ENCODE data around the gene TTC29. TPM values are rescaled to one million over a fixed set of nuclear protein-coding genes. Genes with fewer than 3 reads are reported as not detected.
A peak's percentile ranks its signal among the peaks of the same experiment; 100 is the strongest.
"Not testable (repeated sequence)": the region's sequence is repeated elsewhere in the genome, so short reads cannot be mapped to it uniquely, and the experiment has no call there.

The TTC29 gene
- total RNA-seq, 2 donors from 2014 or later: not detected

DNA sequence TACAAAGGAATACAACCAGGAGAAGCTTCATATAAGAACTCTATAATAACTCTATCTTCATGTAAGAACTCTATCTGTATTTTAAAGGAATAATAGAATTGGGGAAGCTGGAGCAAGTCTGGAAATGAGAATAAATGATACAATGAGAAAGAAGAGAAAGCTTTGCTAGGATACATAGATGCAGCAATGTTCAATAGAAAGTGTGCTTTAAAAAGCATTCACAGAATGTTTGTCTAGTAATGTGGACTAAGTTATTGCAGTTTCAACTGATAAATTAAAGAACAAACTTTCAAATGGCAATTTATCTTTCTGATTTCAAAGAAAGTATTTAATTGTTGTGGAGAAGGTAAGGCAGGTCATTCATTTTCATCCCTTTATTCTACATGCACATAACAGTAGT, 104.9 kb downstream of the TTC29 start:
- Mint-ChIP-seq H3K27ac (no peak overlapping the region), H3K36me3 (no peaks in the 10 kb centered on the region), H3K27me3 (peaks cover 0 to 3% of the 10 kb centered on the region in 2 donors), H3K4me3 (no peak overlapping the region), H3K4me1 (ENCODE audit: low read depth in 2 of 2) (no peaks in the 10 kb centered on the region), H3K9me3 (peaks cover under 1% of the 10 kb centered on the region)
- DNase-seq (ENCODE audit: low spot score): no peak
- no peak for ATAC-seq

GRCh38 chr4:146835096-146835495, 110.6 kb downstream of the TTC29 start:
- Mint-ChIP-seq H3K27me3 (no peaks in the 10 kb centered on the region), H3K27ac (no peak overlapping the region), H3K4me3 (no peak overlapping the region), H3K9me3 (no peaks in the 10 kb centered on the region), H3K4me1 (ENCODE audit: low read depth in 2 of 2) (no peaks in the 10 kb centered on the region), H3K36me3 (no peaks in the 10 kb centered on the region)
- DNase-seq (ENCODE audit: low spot score): no peak
- ATAC-seq: no peak

DNA sequence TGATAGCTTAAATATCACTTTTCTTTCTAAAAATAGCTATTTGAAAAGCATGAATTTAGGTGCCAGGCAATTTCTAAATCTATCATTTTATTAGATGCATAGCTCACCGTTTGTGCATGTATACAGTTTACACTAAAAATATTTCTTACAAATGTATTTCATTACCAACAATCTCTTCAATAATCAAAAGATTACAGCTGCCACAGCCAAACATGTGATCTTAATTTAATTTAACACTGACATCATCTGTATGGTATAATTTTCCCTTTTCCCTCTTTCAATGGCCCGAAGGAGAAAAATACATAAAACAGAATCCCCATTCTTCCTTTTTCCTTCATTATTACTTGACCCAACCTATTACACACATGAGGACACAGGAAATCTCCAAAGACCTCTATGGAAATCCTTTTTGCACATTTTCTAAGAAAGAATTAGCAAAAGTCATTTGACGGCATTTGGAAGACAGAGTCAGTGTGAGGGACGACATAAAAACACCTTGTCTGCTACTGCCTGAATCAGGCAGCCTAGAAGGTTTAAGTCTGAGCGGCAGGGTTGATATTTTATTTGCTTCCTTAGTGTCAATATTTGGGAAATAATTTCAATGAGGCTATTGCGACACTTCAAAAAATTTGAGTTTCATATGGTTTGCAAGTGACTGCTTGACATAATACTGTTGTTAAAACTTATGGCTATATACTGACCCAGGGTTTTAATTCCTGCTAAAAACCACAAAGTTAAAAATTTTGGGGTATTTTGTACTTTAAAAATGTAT, 111.2 kb downstream of the TTC29 start:
- no peak for ATAC-seq
- no peak overlapping the region for H3K4me3 Mint-ChIP-seq
- DNase-seq (ENCODE audit: low spot score): no peak
- no peak overlapping the region for H3K27ac Mint-ChIP-seq
- H3K27me3 Mint-ChIP-seq: no peaks in the 10 kb centered on the region
- no peaks in the 10 kb centered on the region for H3K36me3 Mint-ChIP-seq
- H3K4me1 Mint-ChIP-seq (ENCODE audit: low read depth in 2 of 2): no peaks in the 10 kb centered on the region
- no peaks in the 10 kb centered on the region for H3K9me3 Mint-ChIP-seq

DNA sequence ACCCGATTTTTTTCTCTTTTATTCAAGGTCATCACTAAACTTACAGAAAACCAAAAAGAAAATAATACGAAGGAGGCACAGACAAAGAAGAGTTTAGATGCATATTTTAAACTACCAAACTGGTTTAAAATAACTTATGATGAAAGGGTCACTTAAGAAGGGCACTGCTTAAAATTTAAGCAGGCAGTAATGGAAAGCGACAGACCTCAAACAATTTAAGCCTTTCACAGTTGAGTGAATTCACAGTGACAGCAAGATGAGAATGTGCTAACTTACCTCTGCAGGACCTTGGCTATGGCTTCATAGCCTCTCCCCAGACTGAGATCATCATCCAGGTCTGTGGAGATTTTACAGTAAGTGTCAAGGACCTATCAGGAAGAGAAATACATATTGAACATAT, 112.1 kb downstream of the TTC29 start:
- Mint-ChIP-seq H3K36me3 (no peaks in the 10 kb centered on the region), H3K4me1 (ENCODE audit: low read depth in 2 of 2) (no peaks in the 10 kb centered on the region), H3K9me3 (no peaks in the 10 kb centered on the region), H3K27ac (no peak overlapping the region), H3K4me3 (no peak overlapping the region), H3K27me3 (no peaks in the 10 kb centered on the region)
- no peak for DNase-seq (ENCODE audit: low spot score)
- no peak for ATAC-seq

GRCh38 chr4:146822980-146823379, 122.7 kb downstream of the TTC29 start:
- not testable (repeated sequence) for H3K36me3 Mint-ChIP-seq; H3K27me3 Mint-ChIP-seq; H3K9me3 Mint-ChIP-seq; ATAC-seq; H3K27ac Mint-ChIP-seq; DNase-seq (ENCODE audit: low spot score); H3K4me1 Mint-ChIP-seq (ENCODE audit: low read depth in 2 of 2); H3K4me3 Mint-ChIP-seq

- H3K4me3 Mint-ChIP-seq: no peak overlapping the region
- H3K27me3 Mint-ChIP-seq: peaks cover 0 to 8% of the 10 kb centered on the region in 2 donors
- no peaks in the 10 kb centered on the region for H3K4me1 Mint-ChIP-seq (ENCODE audit: low read depth in 2 of 2)
- no peak overlapping the region for H3K27ac Mint-ChIP-seq
- H3K36me3 Mint-ChIP-seq: no peaks in the 10 kb centered on the region
- peaks cover 11% of the 10 kb centered on the region for H3K9me3 Mint-ChIP-seq
- no peak for ATAC-seq
- no peak for DNase-seq (ENCODE audit: low spot score)
Measured at GRCh38 chr4:146814750-146815149, 130.9 kb downstream of the TTC29 start.

- Mint-ChIP-seq H3K27me3 (peaks cover 0 to 3% of the 10 kb centered on the region in 2 donors), H3K27ac (no peak overlapping the region), H3K4me1 (ENCODE audit: low read depth in 2 of 2) (no peaks in the 10 kb centered on the region), H3K36me3 (no peaks in the 10 kb centered on the region), H3K4me3 (no peak overlapping the region), H3K9me3 (peaks cover 7% of the 10 kb centered on the region)
- ATAC-seq (no peak), DNase-seq (ENCODE audit: low spot score) (no peak)
Measured at GRCh38 chr4:146795711-146796110, 150.0 kb downstream of the TTC29 start.

DNA sequence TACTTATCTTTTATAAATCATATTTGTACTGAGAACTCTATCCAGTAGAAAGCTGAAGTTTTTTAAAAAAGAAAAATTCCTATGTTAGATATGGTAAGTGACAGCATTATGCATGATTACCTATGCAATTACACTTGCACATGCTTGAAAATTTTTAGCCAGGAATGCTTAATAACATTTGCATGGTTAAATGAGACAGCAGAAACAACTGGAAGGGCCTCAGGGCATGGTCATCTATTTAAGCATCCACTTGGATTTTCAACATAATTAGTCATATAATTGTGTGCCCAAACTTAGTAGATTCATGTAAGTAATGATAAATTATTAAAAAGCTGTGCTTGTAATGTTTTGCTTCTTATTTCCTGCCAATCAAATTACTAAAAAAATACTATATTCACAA, 151.9 kb downstream of the TTC29 start:
- H3K4me1 Mint-ChIP-seq (ENCODE audit: low read depth in 2 of 2): no peaks in the 10 kb centered on the region
- H3K36me3 Mint-ChIP-seq: no peaks in the 10 kb centered on the region
- H3K27me3 Mint-ChIP-seq: peaks cover 0 to 3% of the 10 kb centered on the region in 2 donors
- DNase-seq (ENCODE audit: low spot score) (no peak), ATAC-seq (no peak)
- no peak overlapping the region for H3K27ac Mint-ChIP-seq
- peaks cover 5% of the 10 kb centered on the region for H3K9me3 Mint-ChIP-seq
- no peak overlapping the region for H3K4me3 Mint-ChIP-seq

- Mint-ChIP-seq H3K27me3 (no peaks in the 10 kb centered on the region), H3K9me3 (no peaks in the 10 kb centered on the region), H3K27ac (no peak overlapping the region), H3K36me3 (no peaks in the 10 kb centered on the region), H3K4me1 (ENCODE audit: low read depth in 2 of 2) (no peaks in the 10 kb centered on the region), H3K4me3 (no peak overlapping the region)
- DNase-seq (ENCODE audit: low spot score) (no peak), ATAC-seq (no peak)
Measured at GRCh38 chr4:146791439-146791838, 154.2 kb downstream of the TTC29 start.

GRCh38 chr4:146790515-146790914, 155.1 kb downstream of the TTC29 start:
- ATAC-seq (no peak), DNase-seq (ENCODE audit: low spot score) (no peak)
- no peaks in the 10 kb centered on the region for H3K4me1 Mint-ChIP-seq (ENCODE audit: low read depth in 2 of 2)
- no peak overlapping the region for H3K4me3 Mint-ChIP-seq
- H3K27ac Mint-ChIP-seq: no peak overlapping the region
- H3K27me3 Mint-ChIP-seq: no peaks in the 10 kb centered on the region
- no peaks in the 10 kb centered on the region for H3K9me3 Mint-ChIP-seq
- no peaks in the 10 kb centered on the region for H3K36me3 Mint-ChIP-seq

- ATAC-seq: no peak
- H3K4me1 Mint-ChIP-seq (ENCODE audit: low read depth in 2 of 2): no peaks in the 10 kb centered on the region
- H3K27me3 Mint-ChIP-seq: no peaks in the 10 kb centered on the region
- no peak overlapping the region for H3K27ac Mint-ChIP-seq
- H3K36me3 Mint-ChIP-seq: no peaks in the 10 kb centered on the region
- no peak overlapping the region for H3K4me3 Mint-ChIP-seq
- no peak for DNase-seq (ENCODE audit: low spot score)
- H3K9me3 Mint-ChIP-seq: no peaks in the 10 kb centered on the region
Measured at GRCh38 chr4:146787731-146788130, 157.9 kb downstream of the TTC29 start.

GRCh38 chr4:146776691-146777090, 169.0 kb downstream of the TTC29 start:
- Mint-ChIP-seq H3K4me3 (no peak overlapping the region), H3K36me3 (no peaks in the 10 kb centered on the region), H3K4me1 (ENCODE audit: low read depth in 2 of 2) (no peaks in the 10 kb centered on the region), H3K9me3 (peaks cover 15% of the 10 kb centered on the region), H3K27me3 (peaks cover 2 to 18% of the 10 kb centered on the region in 2 donors), H3K27ac (no peak overlapping the region)
- ATAC-seq (peak in 1 of 2 donors; percentile 27), DNase-seq (ENCODE audit: low spot score) (no peak)

DNA sequence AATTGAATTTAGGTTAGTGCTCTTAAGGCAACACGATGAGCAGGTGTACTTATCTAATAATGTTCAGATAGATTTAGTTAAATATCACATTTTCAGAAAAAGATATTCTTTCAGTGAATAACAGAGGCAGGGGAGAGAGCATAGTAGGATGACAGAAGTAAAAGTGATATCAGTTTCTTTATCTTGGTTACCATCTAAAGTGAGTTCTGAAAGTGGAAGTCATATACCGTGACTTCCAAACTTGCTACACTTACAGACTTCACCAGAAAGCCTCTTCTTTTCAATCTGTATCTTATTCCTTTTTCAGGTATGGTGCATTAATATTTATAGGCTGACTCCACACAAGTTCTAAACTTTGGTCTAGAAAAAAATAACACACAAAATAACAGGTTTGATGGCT, 182.1 kb downstream of the TTC29 start:
- Mint-ChIP-seq H3K27me3 (no peaks in the 10 kb centered on the region), H3K27ac (no peak overlapping the region), H3K4me3 (no peak overlapping the region), H3K9me3 (peaks cover 8% of the 10 kb centered on the region), H3K4me1 (ENCODE audit: low read depth in 2 of 2) (no peaks in the 10 kb centered on the region), H3K36me3 (no peaks in the 10 kb centered on the region)
- ATAC-seq: no peak
- no peak for DNase-seq (ENCODE audit: low spot score)

DNA sequence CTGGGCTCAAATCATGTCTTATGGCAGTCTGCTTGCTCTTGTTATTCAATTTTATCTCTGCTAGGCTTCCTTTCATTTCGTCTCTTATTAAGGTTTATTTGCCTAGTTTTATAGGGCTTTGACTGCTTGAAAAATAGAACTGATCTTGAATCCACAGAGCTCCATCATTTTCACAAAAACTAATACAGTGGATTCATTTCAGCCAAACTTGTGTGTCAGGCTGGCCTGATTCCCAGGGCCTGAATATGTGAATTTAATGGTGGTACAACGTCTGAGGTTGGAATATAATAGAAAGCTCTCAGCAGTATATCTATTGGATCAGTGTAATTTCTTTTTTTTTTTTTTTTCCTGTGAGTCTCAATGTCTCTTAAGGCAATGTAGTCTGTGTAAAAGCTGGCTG, 183.6 kb downstream of the TTC29 start:
- H3K4me1 Mint-ChIP-seq (ENCODE audit: low read depth in 2 of 2): no peaks in the 10 kb centered on the region
- ATAC-seq (no peak), DNase-seq (ENCODE audit: low spot score) (no peak)
- no peak overlapping the region for H3K4me3 Mint-ChIP-seq
- H3K9me3 Mint-ChIP-seq: peaks cover 14% of the 10 kb centered on the region
- H3K36me3 Mint-ChIP-seq: no peaks in the 10 kb centered on the region
- no peaks in the 10 kb centered on the region for H3K27me3 Mint-ChIP-seq
- H3K27ac Mint-ChIP-seq: no peak overlapping the region

DNA sequence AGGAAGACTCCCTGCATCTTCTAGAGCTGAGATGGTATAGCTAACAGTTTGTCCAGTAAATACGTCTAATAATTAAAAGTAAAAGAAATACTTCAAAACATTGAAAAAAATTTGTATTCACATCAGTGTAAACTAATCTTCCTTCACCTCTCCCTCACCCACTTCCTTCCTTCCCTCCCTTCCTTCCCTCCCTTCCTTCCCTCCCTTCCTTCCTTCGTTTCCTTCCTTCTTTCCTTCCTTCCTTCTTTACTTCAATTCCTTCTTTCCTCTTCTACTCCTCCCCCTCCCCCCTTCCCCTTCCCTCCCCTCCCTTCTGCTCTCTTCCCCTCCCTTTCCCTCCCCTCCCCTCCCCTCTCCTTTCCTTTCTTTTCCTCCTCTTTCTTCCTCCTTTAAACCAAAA, 203.2 kb downstream of the TTC29 start:
- ATAC-seq: no peak
- peaks cover 0 to 3% of the 10 kb centered on the region in 2 donors for H3K27me3 Mint-ChIP-seq
- H3K4me1 Mint-ChIP-seq (ENCODE audit: low read depth in 2 of 2): no peaks in the 10 kb centered on the region

More for the DNA sequence above, 203.2 kb downstream of the TTC29 start:
- Mint-ChIP-seq H3K9me3 (peaks cover 9% of the 10 kb centered on the region), H3K36me3 (no peaks in the 10 kb centered on the region), H3K27ac (no peak overlapping the region), H3K4me3 (no peak overlapping the region)
- no peak for DNase-seq (ENCODE audit: low spot score)

All from natural killer cell treated with Interleukin-12 subunit alpha and Interleukin-12 subunit beta and Interleukin-15 and Interleukin-18, amount 100 ng/mL, for 72 hours (primary cell).